ENCODE data around the gene COTL1.
"Not testable (repeated sequence)": the region's sequence is repeated elsewhere in the genome, so short reads cannot be mapped to it uniquely, and the experiment has no call there.

COTL1 gene

GRCh38 chr16:84567286-84567962, 50.5 kb downstream of the COTL1 start:
- DNase-seq: no peak

DNA sequence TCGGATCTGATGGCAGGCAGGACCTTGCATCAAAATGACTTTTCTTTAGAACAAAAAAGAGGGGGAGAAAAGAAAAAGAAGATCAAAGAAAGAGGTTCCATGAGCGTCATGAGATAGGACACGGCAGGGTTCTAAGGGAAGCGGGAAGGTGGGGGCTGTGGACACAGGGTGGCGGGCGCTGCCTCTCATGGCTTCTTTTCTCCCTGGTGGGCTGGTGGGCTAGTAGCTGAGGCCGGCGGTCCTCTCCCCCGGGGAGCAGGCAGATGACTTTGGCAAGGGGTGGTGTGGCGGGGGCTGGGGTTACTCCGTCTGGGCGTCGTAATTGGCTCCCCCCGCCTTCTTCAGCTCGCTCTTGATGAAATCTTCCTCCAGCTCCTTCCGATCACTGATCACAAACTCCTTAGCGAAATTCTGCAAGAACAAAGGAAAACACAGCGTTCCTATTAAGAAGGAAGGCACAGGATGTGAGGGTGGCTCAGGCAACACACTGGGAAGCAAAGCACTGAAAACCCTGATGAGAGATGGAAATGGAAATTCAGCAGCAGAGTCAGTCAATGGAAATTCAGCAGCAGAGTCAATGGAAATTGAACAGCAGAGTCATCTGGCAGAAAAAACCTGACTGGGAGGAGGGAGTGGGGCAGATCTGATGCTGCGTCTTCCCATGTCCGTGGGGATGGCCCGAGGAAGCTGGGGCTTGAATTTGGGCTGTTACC, 51.2 kb downstream of the COTL1 start:
- DNase-seq: no peak

- no peak for DNase-seq
These were observed 52.0 kb downstream of the COTL1 start for GRCh38 chr16:84565669-84566495.

DNA sequence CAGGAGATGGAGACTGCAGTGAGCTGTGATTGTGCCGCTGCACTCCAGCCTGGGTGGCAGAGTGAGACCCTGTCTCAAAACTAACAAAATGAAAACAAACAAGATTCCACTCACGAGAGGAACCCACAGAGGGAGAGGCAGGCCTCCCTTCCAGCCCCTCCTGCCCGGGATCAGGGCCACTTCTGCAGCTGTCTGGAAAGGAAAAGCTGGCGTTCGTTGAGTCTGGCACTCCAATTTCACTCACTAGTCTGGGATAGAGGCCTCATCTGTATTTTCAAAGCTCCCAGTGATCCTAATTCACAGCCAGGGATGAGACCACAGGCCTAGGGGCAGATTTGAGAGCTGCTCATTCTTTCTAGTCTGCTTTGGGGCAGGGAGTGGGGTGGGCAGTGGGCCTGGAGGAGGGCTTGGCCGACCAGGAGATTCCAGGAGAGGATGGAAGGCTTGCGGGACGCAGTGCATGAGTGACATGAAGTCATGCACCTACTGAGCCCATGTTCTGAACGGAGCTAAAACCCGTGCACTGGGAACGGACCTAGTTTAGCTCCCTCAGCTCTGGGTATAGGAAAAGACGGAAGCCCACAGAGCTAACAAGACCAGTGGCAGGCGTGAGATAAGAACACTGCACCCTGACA, 54.0 kb downstream of the COTL1 start:
- no peak for DNase-seq

- no peak for DNase-seq
These were observed 54.7 kb downstream of the COTL1 start for GRCh38 chr16:84563064-84563715.

DNA sequence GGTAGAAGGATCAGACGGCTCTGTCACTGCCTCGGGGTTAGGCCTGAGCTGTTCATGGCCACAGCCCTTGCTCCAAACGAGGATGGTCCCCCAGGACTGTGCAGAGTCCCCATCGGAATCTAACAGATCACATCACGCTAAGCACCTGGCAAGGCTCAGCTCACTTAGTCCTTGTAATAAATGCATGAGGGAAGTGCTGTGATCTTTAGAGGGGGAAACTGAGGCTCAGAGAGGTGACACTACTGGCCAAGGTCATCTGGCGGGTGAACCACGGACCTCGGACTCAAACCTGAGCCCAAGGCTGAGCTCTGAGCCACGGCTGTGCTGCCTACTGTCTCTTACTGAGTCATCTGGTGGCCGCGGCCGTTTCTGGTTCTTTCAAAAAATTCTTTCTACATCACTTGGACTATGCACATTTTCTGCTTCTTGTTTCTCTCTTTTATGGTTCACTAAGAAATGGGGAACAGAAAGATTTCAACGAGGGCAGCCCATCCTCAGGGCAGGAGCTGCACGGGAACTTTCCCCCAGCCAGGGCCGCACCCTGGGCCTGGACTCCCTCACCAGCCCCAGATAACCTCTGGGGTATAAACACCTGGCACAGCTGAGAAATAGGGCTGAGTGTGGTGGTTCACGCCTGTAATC, 55.6 kb downstream of the COTL1 start:
- no peak for DNase-seq

GRCh38 chr16:84561291-84561690, 56.6 kb downstream of the COTL1 start:
- DNase-seq: no peak

- no peak for DNase-seq
These were observed 57.6 kb downstream of the COTL1 start for GRCh38 chr16:84560269-84560668.

DNA sequence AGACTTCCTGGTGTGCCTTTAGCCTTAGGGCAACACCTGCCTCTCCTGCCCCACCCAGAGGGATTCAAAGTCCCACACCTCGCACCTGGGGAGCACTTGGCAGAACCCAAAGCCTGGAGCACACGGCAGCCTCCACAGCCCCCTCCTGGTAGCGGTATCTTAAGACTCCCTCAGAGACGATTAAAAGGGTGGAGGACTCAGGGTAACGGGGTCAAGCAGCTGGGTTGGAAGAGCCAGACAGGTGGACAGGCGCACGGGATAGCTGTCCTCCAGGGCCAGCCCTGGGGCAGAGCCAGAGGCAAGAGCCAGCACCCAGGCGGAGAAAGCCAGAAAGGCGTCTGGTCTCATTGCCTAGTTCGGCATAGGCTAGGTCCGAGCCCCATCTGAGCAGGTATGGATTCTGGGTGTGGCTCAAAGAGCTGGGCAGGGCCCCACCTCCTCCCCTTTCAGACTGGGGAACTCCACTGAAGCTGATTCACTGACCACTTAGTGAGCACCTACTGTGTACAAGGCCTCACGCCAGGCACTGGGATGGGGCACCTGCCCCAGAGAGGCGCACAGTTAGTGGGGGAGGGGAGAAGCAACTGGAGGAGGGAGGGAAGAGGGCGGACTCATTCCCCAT, 58.5 kb downstream of the COTL1 start:
- DNase-seq: no peak

- DNase-seq: not testable (repeated sequence)
These were observed 59.0 kb downstream of the COTL1 start for GRCh38 chr16:84558850-84559249.

GRCh38 chr16:84557504-84557903, 60.4 kb downstream of the COTL1 start:
- no peak for DNase-seq

DNA sequence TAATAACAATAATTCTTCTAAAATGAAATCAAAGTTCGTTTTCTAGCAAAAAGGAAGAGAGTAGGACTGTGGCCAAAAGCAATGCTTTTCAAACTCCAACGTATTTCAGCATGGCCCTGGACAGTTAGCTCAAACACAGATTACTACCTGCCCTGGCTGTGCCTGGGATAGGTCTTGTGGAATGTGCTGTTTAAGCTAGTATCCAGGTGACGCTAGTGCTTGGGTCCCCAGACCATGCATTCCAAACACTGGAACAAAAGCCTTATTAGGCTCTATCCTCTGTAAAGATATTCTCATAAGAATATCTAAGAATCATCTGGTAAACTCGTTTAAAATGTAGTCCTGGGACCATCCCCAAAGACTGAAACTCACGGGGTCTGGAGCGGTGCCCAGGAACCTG, 60.8 kb downstream of the COTL1 start:
- DNase-seq: no peak

- DNase-seq: no peak
These were observed 62.3 kb downstream of the COTL1 start for GRCh38 chr16:84555418-84556196.

DNA sequence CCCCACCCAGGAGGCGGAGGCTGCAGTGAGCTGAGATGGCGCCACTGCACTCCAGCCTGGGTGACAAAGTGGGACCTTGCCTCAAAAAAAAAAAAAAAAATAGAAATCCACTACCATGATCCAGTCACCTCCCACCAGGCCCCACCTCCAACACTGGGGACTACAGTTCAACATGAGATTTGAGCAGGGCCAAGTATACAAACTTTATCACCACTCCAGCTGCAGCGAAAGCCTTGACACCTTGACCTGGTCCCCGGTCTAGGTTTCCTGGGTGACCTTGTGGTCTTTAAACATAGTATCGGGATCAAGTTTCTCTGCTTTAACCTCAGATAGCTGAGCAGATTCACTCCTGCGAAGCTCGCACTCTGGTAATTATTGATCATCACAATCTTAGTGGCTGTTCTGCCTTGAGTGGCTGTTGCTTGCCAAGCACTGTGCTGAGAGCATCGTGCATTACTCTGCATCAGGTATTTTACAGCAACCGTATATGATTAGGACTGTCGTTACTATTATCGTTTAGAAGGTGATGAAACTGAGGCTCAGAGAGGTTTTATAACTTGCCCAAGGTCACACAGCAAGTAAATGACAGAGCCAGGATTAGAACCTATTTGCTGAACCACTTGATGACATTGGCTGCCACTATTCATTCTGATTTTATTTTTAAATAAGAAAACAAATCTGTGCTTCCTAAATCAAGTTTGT, 63.1 kb downstream of the COTL1 start:
- no peak for DNase-seq

DNA sequence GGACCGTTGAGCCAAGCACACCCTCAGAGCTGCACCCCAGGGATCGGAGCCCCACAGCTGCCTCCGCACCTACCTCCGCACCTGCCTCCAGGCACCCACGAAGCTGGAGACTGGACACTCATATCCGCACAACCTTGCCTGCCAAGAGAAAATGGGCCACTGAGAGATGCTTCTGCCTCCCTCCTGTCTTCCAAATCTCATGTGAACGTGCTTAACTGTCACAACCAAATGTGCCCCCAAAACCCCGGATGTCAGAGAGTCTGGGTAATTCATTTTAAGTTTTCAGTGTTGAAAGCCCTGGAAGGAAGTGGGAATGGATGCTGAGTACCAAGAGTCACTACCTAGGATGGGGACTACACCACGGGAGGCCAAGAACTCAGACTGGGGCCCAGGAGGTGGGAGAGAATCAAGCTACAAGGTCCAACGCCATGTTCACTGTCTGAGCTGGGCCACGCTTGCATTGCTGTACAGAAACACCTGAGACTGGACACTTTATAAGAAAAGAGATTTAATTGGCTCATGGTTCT, 63.9 kb downstream of the COTL1 start:
- no peak for DNase-seq

GRCh38 chr16:84552135-84552534, 65.7 kb downstream of the COTL1 start:
- DNase-seq: no peak

DNA sequence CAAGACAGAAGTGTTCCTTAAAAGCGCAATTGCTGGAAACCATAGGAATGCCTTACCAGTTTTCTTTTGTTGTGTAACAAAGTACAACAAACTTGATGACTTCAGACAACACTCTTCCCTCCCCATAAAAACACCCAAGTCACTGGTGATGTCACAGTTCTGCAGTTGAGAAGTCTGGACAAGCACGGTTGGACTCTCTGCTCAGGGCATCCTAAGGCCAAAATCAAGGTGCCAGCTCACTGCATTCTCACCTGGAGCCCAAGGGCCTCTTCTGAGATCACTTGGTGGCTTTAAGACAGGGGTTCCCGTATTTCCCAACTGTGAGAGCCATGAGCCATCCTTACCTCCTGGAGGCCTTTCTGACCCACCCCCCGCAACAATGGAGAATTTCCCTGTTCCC, 67.8 kb downstream of the COTL1 start:
- DNase-seq: no peak

DNA sequence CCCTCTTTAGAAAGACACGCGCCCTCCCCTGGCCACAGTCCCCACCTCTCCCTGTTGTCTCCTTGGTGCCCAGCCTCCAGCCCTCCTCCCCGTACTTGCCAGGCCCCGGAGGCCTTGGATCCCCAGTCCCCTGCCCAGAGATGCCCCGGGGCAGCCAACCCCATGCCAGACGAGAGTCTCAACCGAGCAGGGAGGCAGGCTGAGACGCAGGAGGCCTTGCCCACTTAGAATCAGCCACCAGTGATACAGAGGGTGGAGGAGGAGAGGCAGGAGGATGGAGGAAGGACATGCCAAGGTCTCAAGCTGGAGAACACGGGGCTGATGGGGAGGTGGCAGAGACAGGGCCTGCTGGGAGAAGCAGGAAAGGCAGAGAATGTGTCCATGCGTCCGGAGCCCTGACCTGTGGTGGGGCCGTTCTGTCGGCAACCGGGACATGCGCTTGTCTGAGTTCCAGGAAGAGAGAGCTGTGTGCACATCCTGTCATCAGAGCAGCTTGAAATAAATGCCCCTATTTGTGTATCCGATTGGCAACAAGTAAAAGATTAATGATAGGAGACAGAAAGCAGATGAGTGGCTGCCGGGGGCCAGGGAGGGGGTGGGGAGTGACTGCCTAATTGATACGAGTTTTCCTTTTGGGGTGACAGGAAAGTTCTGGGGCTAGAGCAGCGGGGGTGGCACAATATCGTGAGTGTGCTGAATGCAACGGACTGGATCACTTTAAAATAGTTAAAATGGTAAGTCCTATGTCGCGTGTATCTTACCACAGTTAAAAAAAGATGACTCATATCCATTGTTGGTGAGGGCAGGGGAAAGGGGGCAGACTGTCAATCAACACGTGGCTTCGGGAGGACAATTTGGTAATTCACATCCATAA, 68.7 kb downstream of the COTL1 start:
- DNase-seq: no peak

DNA sequence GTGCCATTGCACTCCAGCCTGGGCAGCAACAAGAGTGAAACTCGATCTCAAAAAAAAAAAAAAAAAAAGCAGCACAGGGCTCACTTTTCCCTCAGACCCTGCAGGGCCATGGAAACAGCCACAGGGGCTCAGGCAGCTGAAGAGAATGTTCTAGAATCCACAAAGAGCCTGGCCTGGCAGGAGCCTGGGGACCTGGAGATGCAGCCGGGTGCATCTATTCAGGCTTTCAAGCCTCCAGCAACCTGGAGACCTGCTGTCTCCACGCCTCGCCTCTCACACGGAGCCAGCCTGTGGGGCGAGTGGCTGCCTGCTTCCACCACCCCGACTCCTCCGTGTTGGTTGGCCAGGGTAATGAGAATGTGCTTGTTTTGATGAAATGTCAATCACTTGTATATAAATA, 69.4 kb downstream of the COTL1 start:
- DNase-seq: no peak

Data from NCI-H1105 (cell line).